ENCODE measurements around the gene KRT15.
"Not testable (repeated sequence)": the region's sequence is repeated elsewhere in the genome, so short reads cannot be mapped to it uniquely, and the experiment has no call there.

KRT15 gene

GRCh38 chr17:41548844-41549595 is 30.3 kb upstream of the KRT15 start:
- peak; percentile 87 to 89 for DNase-seq
- TF ChIP-seq POLR2A (IDR thresholded peaks at IDR 0.05; ENCODE audit: low read length) (no peak), GATA1 (IDR thresholded peaks at IDR 0.05; ENCODE audit: low read depth, low read length) (no peak)

- DNase-seq, result peak in 1 of 2 experiments; percentile 38
- TF ChIP-seq POLR2A (IDR thresholded peaks at IDR 0.05; ENCODE audit: low read length) (no peak), GATA1 (IDR thresholded peaks at IDR 0.05; ENCODE audit: low read depth, low read length) (no peak)
These were observed 29.5 kb upstream of the KRT15 start for GRCh38 chr17:41547921-41548843.

- DNase-seq, result no peak
These were observed 28.7 kb upstream of the KRT15 start for GRCh38 chr17:41547378-41547841.

GRCh38 chr17:41546819-41547218 is 28.1 kb upstream of the KRT15 start:
- DNase-seq, result no peak
- TF ChIP-seq GATA1 (IDR thresholded peaks at IDR 0.05; ENCODE audit: low read depth, low read length) (no peak), POLR2A (IDR thresholded peaks at IDR 0.05; ENCODE audit: low read length) (no peak)

More at GRCh38 chr17:41547378-41547841, 28.7 kb upstream of the KRT15 start:
- TF ChIP-seq GATA1 (IDR thresholded peaks at IDR 0.05; ENCODE audit: low read depth, low read length), result no peak
- TF ChIP-seq POLR2A (IDR thresholded peaks at IDR 0.05; ENCODE audit: low read length), result no peak

- no peak for TF ChIP-seq GATA1 (IDR thresholded peaks at IDR 0.05; ENCODE audit: low read depth, low read length)
- TF ChIP-seq POLR2A (IDR thresholded peaks at IDR 0.05; ENCODE audit: low read length), result no peak
- DNase-seq, result no peak
These were observed 27.2 kb upstream of the KRT15 start for GRCh38 chr17:41545829-41546410.

GRCh38 chr17:41544935-41545334 is 26.2 kb upstream of the KRT15 start:
- no peak for DNase-seq
- TF ChIP-seq GATA1 (IDR thresholded peaks at IDR 0.05; ENCODE audit: low read depth, low read length) (no peak), POLR2A (IDR thresholded peaks at IDR 0.05; ENCODE audit: low read length) (no peak)

GRCh38 chr17:41544491-41544892 is 25.8 kb upstream of the KRT15 start:
- DNase-seq, result no peak
- TF ChIP-seq GATA1 (IDR thresholded peaks at IDR 0.05; ENCODE audit: low read depth, low read length) (no peak), POLR2A (IDR thresholded peaks at IDR 0.05; ENCODE audit: low read length) (no peak)

GRCh38 chr17:41542786-41543185 is 24.1 kb upstream of the KRT15 start:
- DNase-seq, result not testable (repeated sequence)

- TF ChIP-seq POLR2A (IDR thresholded peaks at IDR 0.05; ENCODE audit: low read length) (no peak), GATA1 (IDR thresholded peaks at IDR 0.05; ENCODE audit: low read depth, low read length) (no peak)
- no peak for DNase-seq
These were observed 23.7 kb upstream of the KRT15 start for GRCh38 chr17:41542357-41542756.

GRCh38 chr17:41540921-41541625 is 22.4 kb upstream of the KRT15 start:
- DNase-seq, result no peak
- no peak for TF ChIP-seq GATA1 (IDR thresholded peaks at IDR 0.05; ENCODE audit: low read depth, low read length)
- no peak for TF ChIP-seq POLR2A (IDR thresholded peaks at IDR 0.05; ENCODE audit: low read length)

GRCh38 chr17:41539979-41540701 is 21.4 kb upstream of the KRT15 start:
- no peak for DNase-seq
- TF ChIP-seq POLR2A (IDR thresholded peaks at IDR 0.05; ENCODE audit: low read length), result no peak
- TF ChIP-seq GATA1 (IDR thresholded peaks at IDR 0.05; ENCODE audit: low read depth, low read length), result no peak

- no peak for DNase-seq
These were observed 20.4 kb upstream of the KRT15 start for GRCh38 chr17:41539071-41539492.

GRCh38 chr17:41538565-41538991 is 19.9 kb upstream of the KRT15 start:
- TF ChIP-seq POLR2A (IDR thresholded peaks at IDR 0.05; ENCODE audit: low read length) (no peak), GATA1 (IDR thresholded peaks at IDR 0.05; ENCODE audit: low read depth, low read length) (no peak)
- DNase-seq, result no peak

More at GRCh38 chr17:41539071-41539492, 20.4 kb upstream of the KRT15 start:
- no peak for TF ChIP-seq GATA1 (IDR thresholded peaks at IDR 0.05; ENCODE audit: low read depth, low read length)
- no peak for TF ChIP-seq POLR2A (IDR thresholded peaks at IDR 0.05; ENCODE audit: low read length)
